GM12878 (cell line): Measurements from ENCODE around the gene CPLX4. TPM values are rescaled to one million over a fixed set of nuclear protein-coding genes. Genes with fewer than 3 reads are reported as not detected.

Experiments
- ATAC-seq: fragments of 200-7000 bp; cut with Tn5 transposase; 3 replicates; pipeline ENCODE4 v1.9.1; 2020; ENCODE audit warnings: mild to moderate bottlenecking, moderate library complexity
- BruUV-seq: library from RNA; stranded (reverse); fragments of 400-500 nt; replicated peaks from 2 replicates; lab custom pipeline; 2021; lab: Mats Ljungman, UMichigan
- CTCF ChIA-PET: fragments of 300-600 bp; sonication (Branson Sonifier 250); formaldehyde crosslinking; extraction: SDS; loops from one replicate; lab custom pipeline; 2021; ENCODE audit warnings: inconsistent platforms; lab: Yijun Ruan, JAX
- POLR2A ChIA-PET: fragments of 350-600 bp; formaldehyde crosslinking; extraction: SDS; loops from one replicate; lab custom pipeline; 2021; ENCODE audit warnings: inconsistent platforms; lab: Charles Lee
- RAD21 ChIA-PET: fragments of 300-600 bp; sonication (Branson Sonifier 250); formaldehyde crosslinking; loops from one replicate; lab custom pipeline; 2023; ENCODE audit warnings: antibody characterized with exemption; ENCODE audit not compliant: unreplicated experiment; lab: Charles Lee
- SMC1A ChIA-PET: fragments of 300-600 bp; sonication (Branson Sonifier 250); formaldehyde crosslinking; loops from one replicate; lab custom pipeline; 2023; ENCODE audit not compliant: unreplicated experiment, uncharacterized antibody; lab: Charles Lee
- DNase-seq: peaks from one replicate; pipeline ENCODE4 v3.0.0-alpha.2; 2011; ENCODE audit warnings: low read depth, low spot score
- FAIRE-seq: peaks from 3 replicates; lab custom pipeline; 2011; peaks lifted over from hg19 to GRCh38; lab: Jason Lieb, UNC
- H2AFZ ChIP-seq: 2 replicates; pipeline ENCODE4 v1.6.0; 2011; ENCODE audit warnings: low read depth, low read length, control low read depth; ENCODE audit not compliant: control insufficient read depth
- H3K27ac ChIP-seq: 2 replicates; pipeline ENCODE4 v1.5.1; 2011; ENCODE audit warnings: control low read depth; ENCODE audit not compliant: control insufficient read depth, insufficient read depth
- H3K27me3 ChIP-seq, 2 experiments: replicated peaks in 1 of 2; 2 replicates each; pipeline versions ENCODE4 v1.6.0 to v1.6.1; 2011; ENCODE audit warnings: low read length in 1 of 2; ENCODE audit not compliant: control insufficient read depth in 2 of 2, insufficient read depth in 2 of 2
- H3K36me3 ChIP-seq, 2 experiments: 2 replicates each; pipeline ENCODE4 v1.5.1; 2011; ENCODE audit warnings: low read length in 1 of 2; ENCODE audit not compliant: control insufficient read depth in 2 of 2, insufficient read depth in 2 of 2
- H3K4me1 ChIP-seq: 2 replicates; pipeline ENCODE4 v1.6.1; 2011; ENCODE audit warnings: mild to moderate bottlenecking, low read length, moderate library complexity, mixed read lengths; ENCODE audit not compliant: control insufficient read depth, insufficient read depth
- H3K4me2 ChIP-seq: 2 replicates; pipeline ENCODE4 v1.6.0; 2011; ENCODE audit warnings: control low read depth; ENCODE audit not compliant: control insufficient read depth, insufficient read depth
- H3K4me3 ChIP-seq: fragments of 200-600 bp; sonication (generic); 2 replicates; pipeline ENCODE4 v1.5.1; 2016
- H3K79me2 ChIP-seq: 2 replicates; pipeline ENCODE4 v1.6.0; 2011; ENCODE audit warnings: low read length; ENCODE audit not compliant: control insufficient read depth, insufficient read depth
- H3K9ac ChIP-seq: 2 replicates; pipeline ENCODE4 v1.8.0; 2011; ENCODE audit warnings: low read length, control low read depth, mixed read lengths; ENCODE audit not compliant: control insufficient read depth, insufficient read depth
- H3K9me3 ChIP-seq: replicated peaks from 3 replicates; pipeline ENCODE4 v1.5.1; 2011; ENCODE audit warnings: mild to moderate bottlenecking, low read length; ENCODE audit not compliant: control insufficient read depth, insufficient read depth
- H4K20me1 ChIP-seq: 2 replicates; pipeline ENCODE4 v1.6.0; 2011; ENCODE audit not compliant: control insufficient read depth, insufficient read depth
- CBX3 ChIP-seq: fragments of 200-600 bp; sonication (generic); IDR thresholded peaks from 2 replicates; pipeline ENCODE4 v1.6.1; 2016; ENCODE audit warnings: low read depth, borderline replicate concordance
- EGR1 ChIP-seq, 2 experiments: IDR thresholded peaks; 1 replicate in 1 of 2; 2 replicates in 1 of 2; pipeline ENCODE4 v1.6.1; 2011 to 2012; ENCODE audit warnings: low read depth in 2 of 2, low read length in 2 of 2, borderline replicate concordance in 1 of 2, mild to moderate bottlenecking in 1 of 2, moderate library complexity in 1 of 2
- ESRRA ChIP-seq: IDR thresholded peaks from 2 replicates; pipeline ENCODE4 v1.6.1; 2012; ENCODE audit warnings: mild to moderate bottlenecking, low read length, improper control_type of control experiment
- HDAC2 ChIP-seq: fragments of 200-600 bp; sonication (generic); IDR thresholded peaks from 2 replicates; pipeline ENCODE4 v1.6.1; 2017
- IKZF1 ChIP-seq: fragments of 450-650 bp; conservative IDR thresholded peaks from 2 replicates; pipeline ENCODE4 v1.6.1; 2017; ENCODE audit warnings: antibody characterized with exemption, mild to moderate bottlenecking
- JUNB ChIP-seq: IDR thresholded peaks from 2 replicates; pipeline ENCODE4 v1.6.1; 2016; ENCODE audit warnings: antibody characterized with exemption, mild to moderate bottlenecking
- KDM1A ChIP-seq: fragments of 200-600 bp; sonication (generic); IDR thresholded peaks from 2 replicates; pipeline ENCODE4 v1.6.1; 2016; ENCODE audit warnings: borderline replicate concordance
- MYC ChIP-seq: IDR thresholded peaks from 2 replicates; pipeline ENCODE4 v1.6.1; 2011; ENCODE audit warnings: mild to moderate bottlenecking, low read length, moderate library complexity, inconsistent platforms; ENCODE audit not compliant: insufficient read depth, insufficient replicate concordance, insufficient read length, severe bottlenecking
- RB1 ChIP-seq: fragments of 450-650 bp; formaldehyde crosslinking; IDR thresholded peaks from 2 replicates; pipeline ENCODE4 v1.6.1; 2017; ENCODE audit warnings: mild to moderate bottlenecking, borderline replicate concordance
- RUNX3 ChIP-seq: IDR thresholded peaks from 2 replicates; pipeline ENCODE4 v1.6.1; 2012; ENCODE audit warnings: low read length, inconsistent platforms
- SP1 ChIP-seq: IDR thresholded peaks from one replicate; pipeline ENCODE4 v1.6.1; 2011; ENCODE audit warnings: low read depth, low read length
- SRF ChIP-seq, 2 experiments: IDR thresholded peaks; 2 replicates each; pipeline ENCODE4 v1.6.1; 2011; ENCODE audit warnings: low read depth in 2 of 2, low read length in 2 of 2, mild to moderate bottlenecking in 1 of 2, moderate library complexity in 1 of 2
- ZBED1 ChIP-seq: IDR thresholded peaks from 2 replicates; pipeline ENCODE4 v1.6.1; 2016; ENCODE audit warnings: borderline replicate concordance
- ZNF217 ChIP-seq: fragments of 450-650 bp; IDR thresholded peaks from 2 replicates; pipeline ENCODE4 v1.6.1; 2017; ENCODE audit warnings: antibody characterized with exemption, mild to moderate bottlenecking
- WGBS: methylation state at CpG from one replicate; pipeline ENCODE4 v1.1.6; 2016; ENCODE audit warnings: low lambda C conversion rate; ENCODE audit not compliant: insufficient replicate concordance, insufficient coverage; ENCODE audit errors: missing lambda C conversion rate; 5-methylcytosine and 5-hydroxymethylcytosine counted together
- in situ Hi-C: fragments of 300-500 bp; cut with MboI; formaldehyde crosslinking; loops from 9 replicates; pipeline ENCODE4 v1.14.3; 2018; ENCODE audit warnings: mixed read lengths
- intact Hi-C: fragments of 100-400 bp; cut with micrococcal nuclease; formaldehyde crosslinking; loops from one replicate; pipeline ENCODE4 v1.14.2; 2022; ENCODE audit not compliant: unreplicated experiment
- polyA plus RNA-seq, 11 experiments: library from polyadenylated mRNA; depleted of rRNA in 4 of 11; unstranded in 6 of 11; stranded (reverse) in 5 of 11; fragments of >200 nt; fragmentation: Nextera tagmentation in 4 of 11; fragmentation: Illumina TruSeq in 1 of 11; extraction: Ambion mirVana in 4 of 11; extraction: Trizol in 1 of 11; gene quantifications; 1 replicate in 1 of 11; 2 replicates in 10 of 11; pipeline versions ENCODE4 v1.2.1 to v1.2.3, GENCODE V29; 2011 to 2016; ENCODE audit warnings: inconsistent platforms in 2 of 11, missing spikeins in 2 of 11, low read depth in 1 of 11
- total RNA-seq, 4 experiments: library from RNA; depleted of rRNA in 3 of 4; stranded (reverse); fragments of >200 nt in 3 of 4; fragmentation: Illumina TruSeq in 1 of 4; extraction: Trizol in 1 of 4; gene quantifications; 2 replicates each; pipeline versions ENCODE4 v1.2.1 to v1.2.3, GENCODE V29; 2013 to 2021
- TF ChIP-seq, protein P1 (sequence below): fragments of 450-650 bp; IDR thresholded peaks from 2 replicates; pipeline ENCODE4 v1.6.1; 2014; ENCODE audit warnings: mild to moderate bottlenecking
- TF ChIP-seq, protein P2 (sequence below): IDR thresholded peaks from 2 replicates; pipeline ENCODE4 v1.6.1; 2012; ENCODE audit warnings: mild to moderate bottlenecking, low read depth, low read length

CPLX4 gene
- total and polyA plus RNA-seq, 10 of the 15 experiments (the other 5 are each of a cell fraction or from before 2014, with no cell fraction given): not detected

DNA sequence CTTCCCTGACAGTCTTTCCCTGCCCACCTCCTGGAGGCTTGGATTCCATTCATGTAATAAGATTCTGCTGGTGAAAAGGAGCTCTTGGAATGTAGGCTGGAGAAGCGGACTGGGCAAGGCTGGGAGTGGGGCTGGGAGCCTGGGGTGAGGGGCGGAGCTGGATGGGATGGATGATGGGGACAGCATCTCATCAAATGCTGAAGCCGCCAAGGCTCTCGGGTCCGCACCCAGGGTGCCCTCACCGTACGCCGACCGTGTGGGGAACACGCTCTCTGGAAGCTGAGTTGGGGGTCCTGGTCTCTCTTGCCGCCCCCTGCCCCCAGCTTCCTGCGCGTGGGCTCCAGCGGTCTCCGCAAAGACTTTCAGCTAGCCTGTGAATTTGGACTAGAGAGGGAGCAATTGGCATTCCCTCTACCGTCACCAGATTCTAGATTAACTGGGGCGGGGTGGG is 54.3 kb downstream of the CPLX4 start (continued):
- TF ChIP-seq ZNF217 (no peak), RUNX3 (no peak), KDM1A (no peak), ESRRA (no peak)

DNA sequence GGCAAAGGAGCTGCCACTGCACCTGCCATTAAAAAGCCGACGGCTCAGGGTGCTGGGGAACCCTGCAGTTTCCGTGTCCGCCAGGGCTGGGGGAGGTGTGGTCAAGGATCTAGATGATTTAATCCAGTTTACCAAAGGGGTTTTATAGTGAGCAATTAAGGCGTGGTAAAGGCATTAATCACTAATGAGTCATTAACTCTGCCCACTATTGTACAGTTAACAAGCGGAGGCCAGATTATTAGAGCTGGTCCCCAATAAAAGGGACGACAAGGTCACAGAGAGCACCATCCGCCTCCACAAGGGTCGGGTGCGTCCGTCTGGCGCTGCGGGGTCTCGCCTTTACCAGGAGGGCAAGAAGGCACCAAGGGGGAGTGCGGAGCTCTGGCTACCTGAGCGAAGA is 54.8 kb downstream of the CPLX4 start:
- Histone ChIP-seq H4K20me1 (no peaks in the 10 kb centered on the region), H3K4me1 (no peaks in the 10 kb centered on the region), H3K36me3 (no peaks in the 10 kb centered on the region), H3K79me2 (no peaks in the 10 kb centered on the region), H3K27ac (no peak overlapping the region), H3K4me3 (no peak overlapping the region), H2AFZ (no peak overlapping the region), H3K9me3 (no peaks in the 10 kb centered on the region), H3K9ac (no peak overlapping the region), H3K4me2 (no peak overlapping the region), H3K27me3 (peaks cover 5 to 25% of the 10 kb centered on the region in 2 experiments)
- ChIA-PET RAD21 (interaction anchor here (0.5 to 1.2 kb wide), 2 partner anchors 15 to 44 kb away, joined by 3 to 4 read pairs; partner anchors contain the start of gene GRP), POLR2A (interaction anchor here (0.6 kb wide), 1 partner anchor 199 kb away, joined by 3 read pairs; no protein-coding TSS in a partner anchor), SMC1A (no interaction called here), CTCF (no interaction called here)
- no peak for FAIRE-seq
- BruUV-seq: no TSS peak
- intact Hi-C loops: no loop called here
- in situ Hi-C loops: no loop called here
- WGBS: 11% methylated on average over 16 of the region's 16 CpGs
- ATAC-seq: no peak
- TF ChIP-seq SP1 (no peak), HDAC2 (no peak), ESRRA (no peak), EGR1 (IDR thresholded peaks at IDR 0.05; ENCODE audit: borderline replicate concordance in 1 of 2, low read depth in 2 of 2, low read length in 2 of 2) (no peak), MYC (no peak), IKZF1 (no peak), JUNB (no peak), RB1 (no peak), CBX3 (no peak), SRF (IDR thresholded peaks at IDR 0.05; ENCODE audit: low read depth in 2 of 2, low read length in 2 of 2) (no peak), ZBED1 (no peak)
- TF ChIP-seq, protein P1, sequence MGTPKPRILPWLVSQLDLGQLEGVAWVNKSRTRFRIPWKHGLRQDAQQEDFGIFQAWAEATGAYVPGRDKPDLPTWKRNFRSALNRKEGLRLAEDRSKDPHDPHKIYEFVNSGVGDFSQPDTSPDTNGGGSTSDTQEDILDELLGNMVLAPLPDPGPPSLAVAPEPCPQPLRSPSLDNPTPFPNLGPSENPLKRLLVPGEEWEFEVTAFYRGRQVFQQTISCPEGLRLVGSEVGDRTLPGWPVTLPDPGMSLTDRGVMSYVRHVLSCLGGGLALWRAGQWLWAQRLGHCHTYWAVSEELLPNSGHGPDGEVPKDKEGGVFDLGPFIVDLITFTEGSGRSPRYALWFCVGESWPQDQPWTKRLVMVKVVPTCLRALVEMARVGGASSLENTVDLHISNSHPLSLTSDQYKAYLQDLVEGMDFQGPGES: no peak
- TF ChIP-seq, protein P2, sequence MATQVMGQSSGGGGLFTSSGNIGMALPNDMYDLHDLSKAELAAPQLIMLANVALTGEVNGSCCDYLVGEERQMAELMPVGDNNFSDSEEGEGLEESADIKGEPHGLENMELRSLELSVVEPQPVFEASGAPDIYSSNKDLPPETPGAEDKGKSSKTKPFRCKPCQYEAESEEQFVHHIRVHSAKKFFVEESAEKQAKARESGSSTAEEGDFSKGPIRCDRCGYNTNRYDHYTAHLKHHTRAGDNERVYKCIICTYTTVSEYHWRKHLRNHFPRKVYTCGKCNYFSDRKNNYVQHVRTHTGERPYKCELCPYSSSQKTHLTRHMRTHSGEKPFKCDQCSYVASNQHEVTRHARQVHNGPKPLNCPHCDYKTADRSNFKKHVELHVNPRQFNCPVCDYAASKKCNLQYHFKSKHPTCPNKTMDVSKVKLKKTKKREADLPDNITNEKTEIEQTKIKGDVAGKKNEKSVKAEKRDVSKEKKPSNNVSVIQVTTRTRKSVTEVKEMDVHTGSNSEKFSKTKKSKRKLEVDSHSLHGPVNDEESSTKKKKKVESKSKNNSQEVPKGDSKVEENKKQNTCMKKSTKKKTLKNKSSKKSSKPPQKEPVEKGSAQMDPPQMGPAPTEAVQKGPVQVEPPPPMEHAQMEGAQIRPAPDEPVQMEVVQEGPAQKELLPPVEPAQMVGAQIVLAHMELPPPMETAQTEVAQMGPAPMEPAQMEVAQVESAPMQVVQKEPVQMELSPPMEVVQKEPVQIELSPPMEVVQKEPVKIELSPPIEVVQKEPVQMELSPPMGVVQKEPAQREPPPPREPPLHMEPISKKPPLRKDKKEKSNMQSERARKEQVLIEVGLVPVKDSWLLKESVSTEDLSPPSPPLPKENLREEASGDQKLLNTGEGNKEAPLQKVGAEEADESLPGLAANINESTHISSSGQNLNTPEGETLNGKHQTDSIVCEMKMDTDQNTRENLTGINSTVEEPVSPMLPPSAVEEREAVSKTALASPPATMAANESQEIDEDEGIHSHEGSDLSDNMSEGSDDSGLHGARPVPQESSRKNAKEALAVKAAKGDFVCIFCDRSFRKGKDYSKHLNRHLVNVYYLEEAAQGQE: no peak
- DNase-seq: no peak
